Neutrophil (primary cell): ENCODE data around the gene NTM.

Experiments
- H3K27ac ChIP-seq: fragments of 200-600 bp; sonication (generic); 2 replicates; pipeline ENCODE4 v1.5.1; 2016; ENCODE audit warnings: mild to moderate bottlenecking, moderate library complexity
- H3K27me3 ChIP-seq: fragments of 200-600 bp; sonication (generic); 2 replicates; pipeline ENCODE4 v1.6.0; 2016; ENCODE audit warnings: mild to moderate bottlenecking
- H3K36me3 ChIP-seq: fragments of 200-600 bp; sonication (generic); 2 replicates; pipeline ENCODE4 v1.5.1; 2017
- H3K4me1 ChIP-seq, 2 experiments: fragments of 200-600 bp in 1 of 2; sonication (generic) in 1 of 2; 1 replicate in 1 of 2; 2 replicates in 1 of 2; pipeline versions ENCODE4 v1.5.1 to v1.6.1; 2013 to 2016; ENCODE audit warnings: low read depth in 1 of 2, low read length in 1 of 2, mild to moderate bottlenecking in 1 of 2, moderate library complexity in 1 of 2; ENCODE audit not compliant: control insufficient read depth in 1 of 2, insufficient read depth in 1 of 2
- H3K4me3 ChIP-seq, 2 experiments: fragments of 200-600 bp in 1 of 2; sonication (generic) in 1 of 2; 1 replicate in 1 of 2; 2 replicates in 1 of 2; pipeline ENCODE4 v1.5.1; 2013 to 2016; ENCODE audit warnings: low read depth in 1 of 2, low read length in 1 of 2, mild to moderate bottlenecking in 1 of 2, moderate library complexity in 1 of 2
- H3K9me3 ChIP-seq: fragments of 200-600 bp; sonication (generic); 2 replicates; pipeline ENCODE4 v1.5.1; 2016
- CTCF ChIP-seq: fragments of 200-600 bp; sonication (generic); IDR thresholded peaks from 2 replicates; pipeline ENCODE4 v1.5.1; 2016; ENCODE audit warnings: antibody characterized with exemption

Gene NTM

GRCh38 chr11:131616481-131617140, 246.2 kb downstream of the NTM start:
- TF ChIP-seq CTCF: no peak
- Histone ChIP-seq H3K9me3 (no peaks in the 10 kb centered on the region), H3K27me3 (no peaks in the 10 kb centered on the region), H3K4me3 (no peak overlapping the region), H3K4me1 (no peaks in the 10 kb centered on the region), H3K27ac (no peak overlapping the region), H3K36me3 (no peaks in the 10 kb centered on the region)

GRCh38 chr11:131618201-131618600, 247.8 kb downstream of the NTM start:
- no peak for TF ChIP-seq CTCF

GRCh38 chr11:131622193-131622592, 251.8 kb downstream of the NTM start:
- Histone ChIP-seq H3K4me1 (no peaks in the 10 kb centered on the region), H3K36me3 (no peaks in the 10 kb centered on the region), H3K9me3 (no peaks in the 10 kb centered on the region), H3K27ac (no peak overlapping the region), H3K4me3 (no peak overlapping the region), H3K27me3 (peaks cover 10% of the 10 kb centered on the region)
- no peak for TF ChIP-seq CTCF

More at GRCh38 chr11:131618201-131618600, 247.8 kb downstream of the NTM start:
- Histone ChIP-seq H3K4me1 (no peaks in the 10 kb centered on the region), H3K27me3 (no peaks in the 10 kb centered on the region), H3K36me3 (no peaks in the 10 kb centered on the region), H3K4me3 (no peak overlapping the region), H3K9me3 (no peaks in the 10 kb centered on the region), H3K27ac (no peak overlapping the region)

- Histone ChIP-seq H3K9me3 (no peaks in the 10 kb centered on the region), H3K27me3 (peaks cover 19% of the 10 kb centered on the region), H3K36me3 (no peaks in the 10 kb centered on the region), H3K4me3 (no peak overlapping the region), H3K27ac (no peak overlapping the region), H3K4me1 (no peaks in the 10 kb centered on the region)
- no peak for TF ChIP-seq CTCF
These were observed 254.1 kb downstream of the NTM start for GRCh38 chr11:131624531-131624930.

GRCh38 chr11:131626788-131627187, 256.4 kb downstream of the NTM start:
- no peak overlapping the region for H3K27ac ChIP-seq

More at GRCh38 chr11:131626788-131627187, 256.4 kb downstream of the NTM start:
- Histone ChIP-seq H3K4me1 (no peaks in the 10 kb centered on the region), H3K27me3 (peaks cover 19% of the 10 kb centered on the region), H3K9me3 (no peaks in the 10 kb centered on the region), H3K4me3 (no peak overlapping the region), H3K36me3 (no peaks in the 10 kb centered on the region)
- no peak for TF ChIP-seq CTCF
